ENCODE data around the gene EFCAB11. TPM values are rescaled to one million over a fixed set of nuclear protein-coding genes. Genes with fewer than 3 reads are reported as not detected.

EFCAB11 gene
- total and polyA plus RNA-seq, 2 of the 8 experiments (the other 6 are each of a cell fraction or from before 2014, with no cell fraction given) = 6.8 to 12.8 TPM

DNA sequence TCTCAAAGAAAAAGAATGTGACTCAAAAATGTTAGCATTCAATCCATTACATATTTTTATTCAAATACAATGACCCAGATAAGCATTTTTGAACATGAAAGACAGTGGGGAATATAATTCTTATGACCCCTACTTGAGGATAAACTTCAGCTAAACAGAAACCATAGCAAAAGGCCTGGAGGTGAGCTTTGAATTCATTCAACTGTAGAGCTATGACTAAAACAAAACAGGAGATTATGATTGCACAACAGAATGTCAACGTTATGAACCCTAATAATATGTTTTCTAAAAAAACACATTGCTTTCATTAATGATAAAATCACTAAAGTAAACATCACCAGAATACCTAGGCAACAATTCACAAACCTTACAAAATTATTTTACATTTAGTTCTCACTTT is 27.8 kb downstream of the EFCAB11 start (continued):
- TF ChIP-seq, protein P1, sequence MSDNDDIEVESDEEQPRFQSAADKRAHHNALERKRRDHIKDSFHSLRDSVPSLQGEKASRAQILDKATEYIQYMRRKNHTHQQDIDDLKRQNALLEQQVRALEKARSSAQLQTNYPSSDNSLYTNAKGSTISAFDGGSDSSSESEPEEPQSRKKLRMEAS (IDR thresholded peaks at IDR 0.05) = no peak
